A549 (cell line): ENCODE data around the gene TMEM132D. TPM values are rescaled to one million over a fixed set of nuclear protein-coding genes. Genes with fewer than 3 reads are reported as not detected.

Experiments used
- ATAC-seq, 2 experiments: fragments of 200-7000 bp in 1 of 2; fragments of >200 bp in 1 of 2; cut with Nextera tagmentation in 1 of 2; cut with Tn5 transposase in 1 of 2; 3 replicates each; pipeline versions ENCODE4 v1.8.0 to v1.9.1; 2018 to 2020; ENCODE audit warnings: mild to moderate bottlenecking in 1 of 2, moderate library complexity in 1 of 2
- CTCF ChIA-PET: fragments of 300-600 bp; sonication (Branson Sonifier 250); formaldehyde crosslinking; extraction: SDS; loops from one replicate; lab custom pipeline; 2021; ENCODE audit warnings: antibody characterized with exemption, inconsistent platforms; lab: Yijun Ruan, JAX
- POLR2A ChIA-PET: fragments of 350-600 bp; formaldehyde crosslinking; extraction: SDS; loops from one replicate; lab custom pipeline; 2021; ENCODE audit warnings: antibody characterized with exemption, inconsistent platforms; lab: Yijun Ruan, JAX
- DNase-seq, 2 experiments: peaks; one replicate each; pipeline versions ENCODE4 v3.0.0 to v3.0.0-alpha.2; 2011 to 2016; ENCODE audit warnings: low read depth in 1 of 2, low spot score in 1 of 2
- FAIRE-seq: peaks from 2 replicates; lab custom pipeline; 2011; peaks lifted over from hg19 to GRCh38; lab: Jason Lieb, UNC
- H3K27ac ChIP-seq, 2 experiments: fragments of >200 bp; sonication (Bioruptor Twin); formaldehyde crosslinking; 3 replicates each; pipeline ENCODE4 v1.5.1; 2016 to 2017
- H3K4me1 ChIP-seq: fragments of >200 bp; sonication (Bioruptor Twin); formaldehyde crosslinking; 3 replicates; pipeline ENCODE4 v1.6.1; 2016
- H3K4me2 ChIP-seq: fragments of >200 bp; sonication (Bioruptor Twin); formaldehyde crosslinking; 3 replicates; pipeline ENCODE4 v1.6.1; 2016
- H3K4me3 ChIP-seq: fragments of >200 bp; sonication (Bioruptor Twin); formaldehyde crosslinking; 3 replicates; pipeline ENCODE4 v1.5.1; 2016
- H3K9me3 ChIP-seq: fragments of >200 bp; sonication (Bioruptor Twin); formaldehyde crosslinking; 3 replicates; pipeline ENCODE4 v1.6.1; 2016
- ATOH8 ChIP-seq: fragments of 250-450 bp; sonication (Bioruptor Pico); IDR thresholded peaks from 2 replicates; pipeline ENCODE4 v1.5.0; 2020; ENCODE audit warnings: low read depth, mild to moderate bottlenecking, moderate library complexity
- BHLHE40 ChIP-seq: IDR thresholded peaks from 2 replicates; pipeline ENCODE4 v1.6.1; 2012; ENCODE audit warnings: low read depth, low read length, inconsistent platforms
- CHD2 ChIP-seq: fragments of 150-350 bp; IDR thresholded peaks from 2 replicates; pipeline ENCODE4 v1.6.1; 2014; ENCODE audit warnings: low read length; ENCODE audit not compliant: partially characterized antibody
- EHMT2 ChIP-seq: fragments of 200-600 bp; sonication (generic); IDR thresholded peaks from 2 replicates; pipeline ENCODE4 v1.6.1; 2016; ENCODE audit warnings: antibody characterized with exemption, low read depth, mild to moderate bottlenecking, moderate library complexity
- FOXS1 ChIP-seq: fragments of 250-450 bp; sonication (Bioruptor Pico); IDR thresholded peaks from 2 replicates; pipeline ENCODE4 v1.5.0; 2020; ENCODE audit warnings: mild to moderate bottlenecking, moderate library complexity
- GATA3 ChIP-seq: IDR thresholded peaks from 2 replicates; pipeline ENCODE4 v1.6.1; 2012; ENCODE audit warnings: borderline replicate concordance
- HEYL ChIP-seq: fragments of 250-450 bp; sonication (Bioruptor Pico); IDR thresholded peaks from 2 replicates; pipeline ENCODE4 v1.8.0; 2021; ENCODE audit warnings: mild to moderate bottlenecking, moderate library complexity
- HMGXB4 ChIP-seq: fragments of 250-450 bp; sonication (Bioruptor Pico); IDR thresholded peaks from 2 replicates; pipeline ENCODE4 v1.5.0; 2021; ENCODE audit warnings: mild to moderate bottlenecking, moderate library complexity, borderline replicate concordance
- JUN ChIP-seq, 2 experiments: fragments of >200 bp; sonication (Bioruptor Twin); formaldehyde crosslinking; IDR thresholded peaks; 2 replicates in 1 of 2; 3 replicates in 1 of 2; pipeline ENCODE4 v1.6.1; 2016 to 2017
- KDM1A ChIP-seq: fragments of 200-600 bp; sonication (generic); IDR thresholded peaks from 2 replicates; pipeline ENCODE4 v1.6.1; 2016; ENCODE audit warnings: low read depth, mild to moderate bottlenecking
- MAZ ChIP-seq: fragments of 150-350 bp; IDR thresholded peaks from 2 replicates; pipeline ENCODE4 v1.6.1; 2014; ENCODE audit warnings: antibody characterized with exemption, low read depth, low read length, borderline replicate concordance
- NFE2L2 ChIP-seq: fragments of 150-350 bp; conservative IDR thresholded peaks from 2 replicates; pipeline ENCODE4 v1.6.1; 2014; ENCODE audit warnings: low read length
- PBX3 ChIP-seq: IDR thresholded peaks from 2 replicates; pipeline ENCODE4 v1.6.1; 2012
- REST ChIP-seq: fragments of 200-600 bp; sonication (generic); IDR thresholded peaks from 2 replicates; pipeline ENCODE4 v1.6.1; 2016; ENCODE audit warnings: antibody characterized with exemption, mild to moderate bottlenecking, moderate library complexity
- ZFP36 ChIP-seq: fragments of 450-650 bp; IDR thresholded peaks from 2 replicates; pipeline ENCODE4 v1.6.1; 2014; ENCODE audit warnings: borderline replicate concordance; ENCODE audit not compliant: partially characterized antibody
- WGBS: methylation state at CpG from one replicate; pipeline ENCODE4 v1.1.6; 2017; ENCODE audit errors: missing lambda C conversion rate; 5-methylcytosine and 5-hydroxymethylcytosine counted together
- polyA plus RNA-seq, 4 experiments: library from polyadenylated mRNA; depleted of rRNA in 3 of 4; stranded (reverse); fragments of >200 nt; fragmentation: RNase III in 1 of 4; extraction: RNeasy Plus Mini Kit Qiagen cat#74134 plus additional on column Dnase treatment in 1 of 4; gene quantifications; 2 replicates in 3 of 4; 3 replicates in 1 of 4; pipeline ENCODE4 v1.2.3, GENCODE V29; 2011 to 2017

Gene TMEM132D
- polyA plus RNA-seq, 2 of the 4 experiments (the other 2 are of a cell fraction), result not detected

GRCh38 chr12:129379076-129379804, 524.6 kb downstream of the TMEM132D start (continued):
- no peak for TF ChIP-seq HMGXB4 (CRISPR knock-in tag)

GRCh38 chr12:129378496-129378895, 525.3 kb downstream of the TMEM132D start:
- Histone ChIP-seq H3K4me2 (no peak overlapping the region), H3K27ac (no peak overlapping the region), H3K4me3 (no peak overlapping the region), H3K9me3 (no peaks in the 10 kb centered on the region), H3K4me1 (no peaks in the 10 kb centered on the region)
- ATAC-seq (no peak), DNase-seq (no peak), FAIRE-seq (no peak)
- WGBS, result 2% methylated on average over 5 of the region's 5 CpGs
- TF ChIP-seq EHMT2, result no peak
- POLR2A ChIA-PET, result no interaction called here
- CTCF ChIA-PET, result no interaction called here

- ChIA-PET CTCF (no interaction called here), POLR2A (no interaction called here)
- TF ChIP-seq HEYL (CRISPR knock-in tag) (no peak), GATA3 (no peak), ATOH8 (CRISPR knock-in tag) (no peak), PBX3 (no peak), KDM1A (no peak), ZFP36 (no peak), BHLHE40 (no peak), EHMT2 (no peak), CHD2 (no peak), FOXS1 (CRISPR knock-in tag) (no peak), JUN (IDR thresholded peaks at IDR 0.05) (no peak), MAZ (no peak)
- Histone ChIP-seq H3K27ac (no peak overlapping the region), H3K4me2 (no peak overlapping the region), H3K9me3 (no peaks in the 10 kb centered on the region), H3K4me1 (no peaks in the 10 kb centered on the region), H3K4me3 (no peak overlapping the region)
- 0% methylated on average over 4 of the region's 4 CpGs for whole genome bisulfite sequencing
- no peak for FAIRE-seq
- ATAC-seq, result no peak
- DNase-seq, result no peak
These were observed 530.1 kb downstream of the TMEM132D start for GRCh38 chr12:129373746-129374145.

GRCh38 chr12:129372876-129373275, 530.9 kb downstream of the TMEM132D start:
- Histone ChIP-seq H3K4me1 (no peaks in the 10 kb centered on the region), H3K27ac (no peak overlapping the region), H3K9me3 (no peaks in the 10 kb centered on the region), H3K4me3 (no peak overlapping the region), H3K4me2 (no peak overlapping the region)
- 0% methylated on average over 3 of the region's 3 CpGs for WGBS
- FAIRE-seq, result no peak
- ChIA-PET POLR2A (no interaction called here), CTCF (no interaction called here)
- DNase-seq, result no peak
- no peak for TF ChIP-seq NFE2L2
- no peak for TF ChIP-seq KDM1A
- TF ChIP-seq REST, result no peak
- no peak for ATAC-seq
